ENCODE results near the gene LAMA5.

The LAMA5 gene

DNA sequence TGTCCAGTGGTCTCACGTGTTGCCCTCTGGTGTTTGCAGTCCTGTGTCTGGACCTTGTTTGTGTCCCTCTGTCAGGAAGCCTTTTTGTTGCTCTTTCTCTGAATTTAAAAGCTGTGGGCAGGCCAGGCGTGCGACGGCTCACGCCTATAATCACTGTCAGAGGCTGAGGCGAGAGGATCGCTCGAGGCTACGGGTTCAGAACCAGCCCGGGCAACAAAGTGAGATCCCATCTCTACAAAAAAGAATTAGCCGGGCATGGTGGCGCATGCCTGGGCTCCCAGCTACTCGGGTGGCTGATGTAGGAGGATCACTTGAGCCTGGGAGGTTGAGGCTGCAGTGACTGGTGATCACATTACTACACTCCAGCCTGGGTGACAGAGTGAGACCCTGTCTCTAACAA, 100.3 kb downstream of the LAMA5 start:
- TF ChIP-seq, protein P1, sequence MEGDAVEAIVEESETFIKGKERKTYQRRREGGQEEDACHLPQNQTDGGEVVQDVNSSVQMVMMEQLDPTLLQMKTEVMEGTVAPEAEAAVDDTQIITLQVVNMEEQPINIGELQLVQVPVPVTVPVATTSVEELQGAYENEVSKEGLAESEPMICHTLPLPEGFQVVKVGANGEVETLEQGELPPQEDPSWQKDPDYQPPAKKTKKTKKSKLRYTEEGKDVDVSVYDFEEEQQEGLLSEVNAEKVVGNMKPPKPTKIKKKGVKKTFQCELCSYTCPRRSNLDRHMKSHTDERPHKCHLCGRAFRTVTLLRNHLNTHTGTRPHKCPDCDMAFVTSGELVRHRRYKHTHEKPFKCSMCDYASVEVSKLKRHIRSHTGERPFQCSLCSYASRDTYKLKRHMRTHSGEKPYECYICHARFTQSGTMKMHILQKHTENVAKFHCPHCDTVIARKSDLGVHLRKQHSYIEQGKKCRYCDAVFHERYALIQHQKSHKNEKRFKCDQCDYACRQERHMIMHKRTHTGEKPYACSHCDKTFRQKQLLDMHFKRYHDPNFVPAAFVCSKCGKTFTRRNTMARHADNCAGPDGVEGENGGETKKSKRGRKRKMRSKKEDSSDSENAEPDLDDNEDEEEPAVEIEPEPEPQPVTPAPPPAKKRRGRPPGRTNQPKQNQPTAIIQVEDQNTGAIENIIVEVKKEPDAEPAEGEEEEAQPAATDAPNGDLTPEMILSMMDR (conservative IDR thresholded peaks at IDR 0.05; ENCODE audit: low read length): no peak
- H3K4me3 ChIP-seq (ENCODE audit: low read length): no peak overlapping the region
- DNase-seq (ENCODE audit: low read depth): no peak

DNA sequence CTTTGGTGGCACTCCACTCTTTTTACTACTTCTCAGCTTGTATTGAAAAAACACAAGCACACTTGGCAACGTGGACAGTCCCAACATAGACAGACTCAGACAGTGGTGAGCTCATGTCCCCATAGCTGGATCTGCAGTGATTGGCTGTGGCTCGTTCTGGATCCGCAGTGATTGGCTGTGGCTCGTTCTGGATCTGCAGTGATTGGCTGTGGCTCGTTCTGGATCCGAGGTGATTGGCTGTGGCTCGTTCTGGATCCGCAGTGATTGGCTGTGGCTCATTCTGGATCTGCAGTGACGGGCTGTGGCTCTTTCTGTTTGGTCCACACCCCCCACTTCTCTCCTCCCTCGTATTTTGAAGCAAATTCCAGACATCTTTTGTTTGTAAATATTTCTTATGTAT, 100.8 kb downstream of the LAMA5 start:
- TF ChIP-seq, protein P1 (conservative IDR thresholded peaks at IDR 0.05; ENCODE audit: low read length): no peak
- H3K4me3 ChIP-seq (ENCODE audit: low read length): no peak overlapping the region
- no peak for DNase-seq (ENCODE audit: low read depth)

DNA sequence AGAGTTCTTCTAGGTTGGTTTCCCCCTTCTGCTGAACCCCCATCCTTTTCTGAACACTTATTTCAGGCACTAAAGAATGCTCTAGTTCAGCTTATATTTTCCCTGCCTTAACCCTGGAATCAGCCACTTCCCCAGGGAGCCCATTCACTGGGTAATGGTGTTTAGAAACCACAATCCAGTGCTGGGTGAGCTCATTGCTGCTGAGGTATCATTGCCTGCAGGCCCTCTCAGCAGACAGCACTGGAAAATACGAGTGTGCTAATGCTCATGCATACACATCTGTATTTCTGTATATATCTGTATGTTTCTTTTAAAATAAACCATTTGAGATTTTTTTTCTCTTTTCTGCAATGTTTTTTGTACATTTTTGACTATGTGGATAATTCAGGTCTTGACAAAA, 101.7 kb downstream of the LAMA5 start:
- TF ChIP-seq, protein P1 (conservative IDR thresholded peaks at IDR 0.05; ENCODE audit: low read length): no peak
- no peak overlapping the region for H3K4me3 ChIP-seq (ENCODE audit: low read length)
- no peak for DNase-seq (ENCODE audit: low read depth)

DNA sequence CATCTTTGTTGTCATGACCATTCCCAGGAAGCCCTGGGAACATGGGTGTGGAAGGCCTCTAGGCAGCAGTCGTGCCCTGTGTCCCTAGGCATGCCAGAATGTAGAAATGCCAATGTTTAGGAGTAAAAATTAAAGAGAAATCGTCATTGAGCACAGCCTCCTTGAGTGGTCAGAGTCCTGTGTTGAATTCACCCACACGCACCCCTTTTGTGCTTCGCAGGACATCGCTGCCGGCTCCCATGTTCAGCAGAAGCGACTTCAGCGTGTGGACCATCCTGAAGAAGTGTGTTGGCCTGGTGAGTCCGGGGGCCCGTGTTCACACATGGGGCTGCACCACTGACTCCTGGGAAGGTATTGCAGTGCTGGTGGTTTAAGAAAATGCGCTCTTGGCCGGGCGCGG, 103.7 kb downstream of the LAMA5 start:
- no peak for DNase-seq (ENCODE audit: low read depth)
- TF ChIP-seq, protein P1 (conservative IDR thresholded peaks at IDR 0.05; ENCODE audit: low read length): no peak
- H3K4me3 ChIP-seq (ENCODE audit: low read length): no peak overlapping the region

DNA sequence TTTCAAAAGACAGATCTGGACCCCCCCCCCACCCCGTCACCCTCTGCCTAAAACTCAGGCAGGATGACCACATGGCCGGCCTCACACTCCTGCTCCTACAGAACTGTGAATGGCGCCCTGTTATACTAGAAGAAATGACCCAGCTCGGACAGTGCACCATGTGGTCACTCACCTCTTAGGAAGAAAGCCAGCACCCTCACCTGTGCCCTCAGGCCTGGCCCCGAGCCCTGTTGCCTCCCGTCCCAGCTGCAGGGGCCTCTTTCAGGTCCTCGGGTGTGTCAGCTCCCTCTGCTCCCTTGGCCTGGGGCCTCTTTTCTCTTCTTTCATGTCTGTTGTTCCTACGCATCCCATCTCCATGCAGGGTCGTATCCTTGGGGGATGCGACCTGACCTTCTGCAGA, 105.0 kb downstream of the LAMA5 start:
- no peak for DNase-seq (ENCODE audit: low read depth)
- H3K4me3 ChIP-seq (ENCODE audit: low read length): no peak overlapping the region
- TF ChIP-seq, protein P1 (conservative IDR thresholded peaks at IDR 0.05; ENCODE audit: low read length): no peak

DNA sequence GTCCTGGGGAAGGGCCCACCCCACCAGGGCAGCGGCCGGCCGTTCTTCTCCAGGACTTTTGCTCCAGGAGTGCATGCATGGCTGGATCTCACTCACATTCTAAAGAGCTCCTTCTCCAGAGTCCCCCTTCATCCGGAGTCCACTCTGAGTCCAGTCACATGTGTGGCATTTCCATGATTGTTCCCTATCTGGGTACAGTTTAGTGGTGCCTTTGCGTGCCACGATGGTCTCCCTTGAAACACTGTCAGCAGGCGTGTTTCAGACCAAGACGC, 107.9 kb downstream of the LAMA5 start:
- TF ChIP-seq, protein P1 (conservative IDR thresholded peaks at IDR 0.05; ENCODE audit: low read length): no peak
- no peak overlapping the region for H3K4me3 ChIP-seq (ENCODE audit: low read length)
- DNase-seq (ENCODE audit: low read depth): no peak
